ENCODE data around the gene REPIN1.

REPIN1 gene

GRCh38 chr7:150368096-150368883 lies at the start of gene REPIN1:
Gene REPIN1, plus strand, starts transcription at chr7:150368822. Its CDS starts 890 bp downstream, at chr7:150369712.
- in situ Hi-C loops (cut with HindIII; ENCODE audit: low sequenced_read_pairs) = no loop called here

DNA sequence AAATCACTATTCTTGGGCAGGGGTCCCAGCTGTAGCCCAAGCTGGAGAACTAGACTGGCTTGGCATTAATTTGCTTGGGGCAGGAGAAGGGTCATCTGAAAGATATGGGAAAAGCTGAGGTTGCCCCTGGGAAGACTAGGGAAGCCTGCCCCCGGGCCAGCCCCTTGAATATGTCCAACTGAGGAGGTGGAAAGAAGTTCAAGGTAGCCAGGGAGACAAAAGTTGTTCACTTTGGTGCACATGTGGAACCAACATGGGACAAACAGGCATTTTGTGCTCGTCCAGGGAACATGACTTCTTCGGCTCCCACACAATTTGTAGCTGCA lies 46.9 kb upstream of the REPIN1 start:
- in situ Hi-C loops (cut with HindIII; ENCODE audit: low sequenced_read_pairs) = no loop called here

- in situ Hi-C loops (cut with HindIII; ENCODE audit: low sequenced_read_pairs) = no loop called here
Measured at GRCh38 chr7:150322114-150322832, 46.3 kb upstream of the REPIN1 start.

DNA sequence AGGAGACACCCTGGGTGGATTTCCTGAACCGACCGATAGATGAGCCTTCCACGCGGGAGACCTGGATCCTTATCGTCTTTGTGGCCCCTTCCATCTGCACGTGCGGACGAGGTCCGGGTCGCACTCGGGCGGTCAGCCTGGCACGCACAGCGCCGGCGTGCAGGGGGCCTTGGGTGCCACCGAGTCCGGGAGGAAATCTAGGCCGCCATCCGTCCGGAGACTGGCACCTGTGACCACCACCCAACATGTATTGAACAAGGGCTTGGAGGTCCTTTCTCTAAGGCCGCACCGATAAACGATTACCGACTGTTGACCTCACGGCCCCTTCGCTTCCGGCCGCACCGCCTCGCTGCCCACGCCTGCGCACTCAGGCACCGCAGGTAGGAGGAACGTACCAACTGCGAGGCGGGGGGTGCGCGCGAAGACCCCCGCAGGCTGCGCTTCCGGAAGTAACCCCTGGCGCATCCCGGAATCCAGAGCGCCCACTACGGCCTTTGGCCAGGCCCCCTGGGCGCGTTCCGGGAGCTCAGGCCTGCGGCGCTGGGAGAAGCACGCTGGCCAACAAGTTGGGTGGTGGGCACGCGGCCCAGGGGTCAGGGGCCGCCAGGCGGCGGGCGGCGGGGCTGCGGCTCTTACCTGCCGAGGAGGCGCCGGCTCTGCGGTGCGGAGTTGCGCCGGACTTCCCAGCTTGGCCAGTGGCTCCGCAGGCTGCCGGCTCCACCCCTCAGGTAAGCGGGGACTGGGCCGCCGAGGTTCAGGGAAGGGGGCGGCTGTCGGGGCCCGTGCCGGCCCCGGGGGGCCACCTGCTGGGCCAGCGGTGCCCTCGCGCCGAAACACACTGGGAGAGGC lies 45.6 kb upstream of the REPIN1 start, which contains the start of the genes ACTR3C and LRRC61:
ACTR3C (minus strand) TSS at position 713 of the 849 bp plus-strand sequence. CDS start 28,249 bp downstream, outside the sequence.
LRRC61 (plus strand) TSS at position 523 of the 849 bp plus-strand sequence. CDS start 13,507 bp downstream, outside the sequence.
- in situ Hi-C loops (cut with HindIII; ENCODE audit: low sequenced_read_pairs) = no loop called here

DNA sequence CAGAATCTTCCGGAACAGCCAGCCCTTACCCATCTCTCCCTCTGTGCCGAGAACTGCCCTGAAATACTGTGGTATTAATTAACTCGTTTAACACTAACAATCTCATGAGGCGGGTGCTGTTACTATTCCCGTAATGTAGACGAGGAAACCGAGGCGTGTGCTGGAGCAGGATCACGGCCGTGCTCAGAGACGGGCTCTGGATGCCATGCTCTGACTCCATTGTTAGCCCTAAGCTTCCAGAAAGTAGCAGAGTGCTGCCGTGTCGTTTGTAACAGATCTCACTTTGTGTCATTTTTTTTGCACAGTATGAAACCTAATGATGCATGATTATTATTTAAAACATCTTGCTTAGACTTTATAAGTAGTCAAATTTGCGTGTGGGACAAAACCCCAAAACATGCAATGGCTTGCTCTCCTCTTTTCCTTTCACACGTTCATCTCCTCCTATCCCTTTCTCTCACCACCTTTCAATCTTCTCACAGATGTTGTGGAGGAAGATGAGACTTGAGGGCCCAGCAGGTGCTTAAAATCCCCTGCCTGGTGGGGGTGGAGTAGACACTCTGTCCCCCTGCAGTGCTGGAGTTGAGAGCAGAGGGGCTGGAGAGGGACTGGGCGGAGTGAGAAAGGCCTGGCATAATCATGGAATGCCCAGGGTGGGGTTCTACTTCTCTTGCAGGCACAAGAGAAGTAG lies 44.8 kb upstream of the REPIN1 start:
- in situ Hi-C loops (cut with HindIII; ENCODE audit: low sequenced_read_pairs) = no loop called here

DNA sequence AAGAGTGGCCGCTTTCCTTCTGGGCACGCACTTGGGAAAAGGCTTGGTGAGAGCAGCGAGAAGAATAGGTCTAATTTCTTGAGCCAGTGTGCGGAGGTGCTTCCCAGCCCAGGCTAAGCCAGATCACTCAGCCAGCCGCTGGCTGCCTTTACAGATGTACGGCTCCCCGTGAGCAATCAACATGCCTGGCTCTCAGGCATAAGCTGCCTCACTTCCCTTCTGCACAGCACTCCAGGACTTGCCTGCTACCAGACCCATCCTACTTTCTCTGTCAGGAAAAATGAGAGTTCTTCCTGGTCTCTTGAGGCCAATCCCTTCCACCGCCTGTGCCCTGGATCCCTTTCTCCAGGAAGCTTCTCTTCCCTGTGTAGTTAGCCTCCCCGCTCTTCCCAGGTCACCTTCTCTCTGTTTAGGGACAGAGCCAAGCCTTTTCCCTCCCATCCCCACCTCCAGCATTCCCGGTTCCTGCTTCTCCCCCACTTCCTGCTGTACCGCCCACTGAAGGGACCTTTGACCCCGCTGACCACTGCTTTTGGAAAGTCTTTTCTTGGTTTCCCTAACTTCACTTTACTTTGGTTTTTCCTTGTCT lies 44.2 kb upstream of the REPIN1 start:
- in situ Hi-C loops (cut with HindIII; ENCODE audit: low sequenced_read_pairs) = no loop called here

GRCh38 chr7:150325110-150325611 lies 43.5 kb upstream of the REPIN1 start:
- in situ Hi-C loops (cut with HindIII; ENCODE audit: low sequenced_read_pairs) = no loop called here

- in situ Hi-C loops (cut with HindIII; ENCODE audit: low sequenced_read_pairs) = no loop called here
Measured at GRCh38 chr7:150325901-150326300, 42.7 kb upstream of the REPIN1 start.

- in situ Hi-C loops (cut with HindIII; ENCODE audit: low sequenced_read_pairs) = no loop called here
Measured at GRCh38 chr7:150326657-150327268, 41.9 kb upstream of the REPIN1 start.

GRCh38 chr7:150327308-150327707 lies 41.3 kb upstream of the REPIN1 start:
- in situ Hi-C loops (cut with HindIII; ENCODE audit: low sequenced_read_pairs) = no loop called here

- in situ Hi-C loops (cut with HindIII; ENCODE audit: low sequenced_read_pairs) = no loop called here
Measured at GRCh38 chr7:150329331-150330120, 39.1 kb upstream of the REPIN1 start.

DNA sequence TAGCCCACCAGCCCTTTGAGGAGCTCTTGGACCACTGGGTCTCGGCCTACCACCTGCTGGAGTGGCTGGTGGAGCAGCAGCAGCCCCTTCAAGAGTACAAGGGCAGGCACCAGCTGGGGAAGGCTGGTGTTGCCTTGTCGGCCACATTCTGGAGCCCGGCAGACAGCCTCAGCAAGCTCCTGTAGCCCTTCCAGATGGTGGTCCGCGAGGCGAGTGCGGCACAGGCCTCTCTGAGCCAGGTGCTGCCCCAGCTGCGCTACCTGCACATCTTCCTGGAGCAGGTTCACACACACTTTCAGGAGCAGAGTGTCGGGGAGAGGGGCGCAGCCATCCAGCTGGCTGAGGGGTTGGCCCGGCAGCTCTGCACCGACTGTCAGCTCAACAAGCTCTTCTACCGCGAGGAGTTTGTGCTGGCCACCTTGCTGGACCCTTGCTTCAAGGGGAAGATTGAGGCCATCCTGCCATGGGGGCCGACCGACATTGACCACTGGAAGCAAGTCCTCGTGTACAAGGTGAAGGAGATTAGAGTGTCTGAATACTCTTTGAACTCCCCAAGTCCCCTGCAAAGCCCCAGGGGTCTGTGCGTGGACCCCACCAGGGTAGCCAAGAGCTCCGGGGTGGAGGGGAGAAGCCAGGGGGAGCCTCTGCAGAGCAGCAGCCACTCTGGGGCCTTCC lies 38.3 kb upstream of the REPIN1 start:
- in situ Hi-C loops (cut with HindIII; ENCODE audit: low sequenced_read_pairs) = no loop called here

DNA sequence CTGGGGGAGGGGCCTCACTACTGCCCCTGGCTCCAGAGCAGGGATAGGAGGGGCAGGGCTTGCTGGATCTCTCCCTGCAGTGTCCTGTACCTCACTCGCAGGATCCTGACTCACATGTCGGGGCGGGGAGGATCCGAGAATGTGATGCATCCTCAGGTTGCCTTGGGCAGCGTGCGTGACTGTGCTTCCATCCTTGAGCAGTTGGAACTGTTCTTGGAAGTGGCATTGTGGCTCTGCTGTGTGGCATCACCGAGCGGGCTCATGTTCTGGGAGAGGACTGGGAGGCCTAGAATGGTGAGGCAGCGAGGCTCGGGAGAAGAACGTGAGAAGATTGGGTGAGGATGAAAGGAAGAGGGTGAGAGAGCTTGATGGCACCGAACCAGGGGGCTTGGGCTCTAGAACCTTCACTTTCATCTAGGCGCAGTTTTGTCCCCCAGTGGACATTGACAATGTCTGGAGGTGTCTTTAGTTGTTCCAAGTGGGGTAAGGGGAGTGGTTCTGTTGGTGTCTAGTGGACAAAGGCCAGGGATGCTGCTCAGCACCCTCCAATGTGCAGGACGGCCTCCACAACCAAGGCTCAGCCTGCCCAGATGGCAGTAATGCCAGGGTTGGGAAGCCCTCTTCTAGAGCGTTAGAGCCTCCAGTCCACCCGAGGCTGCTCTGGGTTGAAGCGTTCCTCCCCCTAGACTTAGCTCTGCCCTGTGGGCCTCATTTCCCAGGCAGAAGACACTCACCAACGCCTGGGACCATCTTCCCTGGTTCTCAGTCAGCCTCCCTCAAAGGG lies 35.6 kb upstream of the REPIN1 start:
- in situ Hi-C loops (cut with HindIII; ENCODE audit: low sequenced_read_pairs) = no loop called here

DNA sequence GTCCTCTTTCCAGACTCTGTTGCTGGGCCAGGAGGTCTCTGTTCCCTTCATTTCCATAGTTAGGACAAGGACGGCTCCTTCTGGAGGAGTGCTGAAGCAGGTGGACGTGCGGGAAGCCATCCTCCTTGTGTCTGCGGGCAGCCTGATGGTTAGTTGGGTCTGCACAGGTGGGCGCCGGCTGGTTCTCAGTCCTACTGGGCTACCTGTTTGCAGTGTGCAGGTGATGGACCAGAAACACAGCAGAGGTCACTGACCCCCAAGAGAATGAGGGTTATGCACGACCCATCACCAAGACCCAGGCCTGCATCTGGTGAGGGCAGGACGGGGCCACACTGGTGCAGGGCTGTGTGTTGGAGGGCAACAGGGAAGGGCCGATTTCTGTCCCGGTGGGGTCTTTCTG lies 35.0 kb upstream of the REPIN1 start:
- in situ Hi-C loops (cut with HindIII; ENCODE audit: low sequenced_read_pairs) = no loop called here

GRCh38 chr7:150334108-150334507 lies 34.5 kb upstream of the REPIN1 start:
- in situ Hi-C loops (cut with HindIII; ENCODE audit: low sequenced_read_pairs) = no loop called here

GRCh38 chr7:150335108-150335773 lies 33.4 kb upstream of the REPIN1 start:
- in situ Hi-C loops (cut with HindIII; ENCODE audit: low sequenced_read_pairs) = no loop called here

- in situ Hi-C loops (cut with HindIII; ENCODE audit: low sequenced_read_pairs) = no loop called here
Measured at GRCh38 chr7:150335774-150336112, 32.9 kb upstream of the REPIN1 start.

All from endothelial cell of hepatic sinusoid (primary cell).